Osteoblast (primary cell): Measurements from ENCODE around the gene TTC33. TPM values are rescaled to one million over a fixed set of nuclear protein-coding genes. Genes with fewer than 3 reads are reported as not detected.

Experiments
- DNase-seq: peaks from one replicate; pipeline ENCODE4 v3.0.0; 2011; ENCODE audit warnings: low spot score, mixed read lengths; ENCODE audit not compliant: insufficient read length; ENCODE audit errors: missing footprints
- H2AFZ ChIP-seq: 2 replicates; pipeline ENCODE4 v1.6.0; 2011; ENCODE audit warnings: mild to moderate bottlenecking, low read length
- H3K27ac ChIP-seq: 2 replicates; pipeline ENCODE4 v1.5.1; 2011; ENCODE audit warnings: mild to moderate bottlenecking, low read depth, low read length, moderate library complexity
- H3K27me3 ChIP-seq: 2 replicates; pipeline ENCODE4 v1.6.0; 2012; ENCODE audit warnings: mild to moderate bottlenecking, control low read depth, inconsistent platforms, low read length, moderate library complexity; ENCODE audit not compliant: insufficient read depth
- H3K36me3 ChIP-seq: 2 replicates; pipeline ENCODE4 v1.5.1; 2011; ENCODE audit warnings: mild to moderate bottlenecking, low read length, control low read depth, moderate library complexity; ENCODE audit not compliant: insufficient read depth
- H3K4me1 ChIP-seq: 2 replicates; pipeline ENCODE4 v1.5.1; 2011; ENCODE audit warnings: mild to moderate bottlenecking, low read length, control low read depth, moderate library complexity; ENCODE audit not compliant: insufficient read depth
- H3K4me2 ChIP-seq: 2 replicates; pipeline ENCODE4 v1.6.0; 2011; ENCODE audit warnings: mild to moderate bottlenecking, low read length; ENCODE audit not compliant: insufficient read depth
- H3K4me3 ChIP-seq: fragments of 200-600 bp; sonication (generic); 3 replicates; pipeline ENCODE4 v1.5.1; 2012; ENCODE audit warnings: mild to moderate bottlenecking, low read length, inconsistent platforms; ENCODE audit not compliant: insufficient read depth
- H3K79me2 ChIP-seq: 2 replicates; pipeline ENCODE4 v1.6.0; 2012; ENCODE audit warnings: mild to moderate bottlenecking, low read length, control low read depth, inconsistent platforms; ENCODE audit not compliant: insufficient read depth
- H3K9me3 ChIP-seq: 2 replicates; pipeline ENCODE4 v1.5.1; 2011; ENCODE audit warnings: low read depth, low read length, control low read depth
- H4K20me1 ChIP-seq: 2 replicates; pipeline ENCODE4 v1.6.0; 2012; ENCODE audit warnings: mild to moderate bottlenecking, low read length, control low read depth; ENCODE audit not compliant: insufficient read depth
- total RNA-seq: library from RNA; depleted of rRNA; stranded (reverse); fragments of >200 nt; gene quantifications from 2 replicates; pipeline ENCODE4 v1.2.3, GENCODE V29; 2012
- TF ChIP-seq, protein P1 (sequence below): IDR thresholded peaks from 2 replicates; pipeline ENCODE4 v1.5.1; 2011; ENCODE audit warnings: mild to moderate bottlenecking, low read depth, low read length, moderate library complexity; ENCODE audit errors: extremely low read depth

The TTC33 gene
- total RNA-seq, 1 donor, result 14.5 TPM

GRCh38 chr5:40603378-40603777 lies 152.4 kb downstream of the TTC33 start:
- TF ChIP-seq, protein P1, sequence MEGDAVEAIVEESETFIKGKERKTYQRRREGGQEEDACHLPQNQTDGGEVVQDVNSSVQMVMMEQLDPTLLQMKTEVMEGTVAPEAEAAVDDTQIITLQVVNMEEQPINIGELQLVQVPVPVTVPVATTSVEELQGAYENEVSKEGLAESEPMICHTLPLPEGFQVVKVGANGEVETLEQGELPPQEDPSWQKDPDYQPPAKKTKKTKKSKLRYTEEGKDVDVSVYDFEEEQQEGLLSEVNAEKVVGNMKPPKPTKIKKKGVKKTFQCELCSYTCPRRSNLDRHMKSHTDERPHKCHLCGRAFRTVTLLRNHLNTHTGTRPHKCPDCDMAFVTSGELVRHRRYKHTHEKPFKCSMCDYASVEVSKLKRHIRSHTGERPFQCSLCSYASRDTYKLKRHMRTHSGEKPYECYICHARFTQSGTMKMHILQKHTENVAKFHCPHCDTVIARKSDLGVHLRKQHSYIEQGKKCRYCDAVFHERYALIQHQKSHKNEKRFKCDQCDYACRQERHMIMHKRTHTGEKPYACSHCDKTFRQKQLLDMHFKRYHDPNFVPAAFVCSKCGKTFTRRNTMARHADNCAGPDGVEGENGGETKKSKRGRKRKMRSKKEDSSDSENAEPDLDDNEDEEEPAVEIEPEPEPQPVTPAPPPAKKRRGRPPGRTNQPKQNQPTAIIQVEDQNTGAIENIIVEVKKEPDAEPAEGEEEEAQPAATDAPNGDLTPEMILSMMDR, result no peak
- Histone ChIP-seq H3K4me2 (no peak overlapping the region), H3K9me3 (no peaks in the 10 kb centered on the region), H3K79me2 (no peaks in the 10 kb centered on the region), H4K20me1 (no peaks in the 10 kb centered on the region), H3K36me3 (no peaks in the 10 kb centered on the region), H3K27ac (no peak overlapping the region), H3K4me3 (no peak overlapping the region), H3K27me3 (no peaks in the 10 kb centered on the region), H3K4me1 (peaks cover 10% of the 10 kb centered on the region), H2AFZ (no peak overlapping the region)
- DNase-seq, result peak; percentile 17

DNA sequence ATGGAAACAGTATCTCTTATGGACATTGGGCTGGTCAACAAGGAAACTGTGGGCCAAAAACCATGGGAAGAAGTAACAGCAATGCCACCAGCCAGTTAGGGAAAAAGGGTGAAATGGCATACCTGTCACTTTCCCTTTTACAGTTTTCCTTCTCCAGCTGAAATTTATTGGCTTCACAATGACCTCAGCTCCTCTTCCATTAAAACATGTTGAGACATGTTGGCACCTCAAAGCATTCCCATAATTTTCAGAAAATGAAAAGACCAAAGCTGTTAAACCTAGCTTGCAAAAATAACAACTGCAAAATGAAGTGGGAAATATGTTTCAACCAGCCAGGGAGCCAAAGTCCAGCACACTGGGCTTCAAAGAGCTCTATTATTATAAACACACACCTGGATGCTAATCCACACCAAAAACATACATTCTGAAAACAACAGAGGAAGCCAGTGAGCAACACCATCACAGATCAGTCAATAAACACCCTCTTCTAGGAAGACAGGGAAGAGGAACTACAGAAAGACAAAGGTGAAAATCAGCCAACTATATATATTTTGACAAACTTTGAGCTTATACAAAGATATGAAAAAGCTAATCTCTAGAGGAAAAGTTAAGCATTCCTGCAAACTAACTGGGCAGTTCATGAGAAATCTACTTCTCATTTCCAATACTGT lies 154.4 kb downstream of the TTC33 start:
- peak overlapping the region; percentile 42 for H2AFZ ChIP-seq
- no peaks in the 10 kb centered on the region for H3K79me2 ChIP-seq
- peaks cover 10% of the 10 kb centered on the region for H3K4me1 ChIP-seq
- no peak overlapping the region for H3K27ac ChIP-seq
- no peaks in the 10 kb centered on the region for H3K27me3 ChIP-seq
- H3K9me3 ChIP-seq, result no peaks in the 10 kb centered on the region
- TF ChIP-seq, protein P1, result no peak
- H3K36me3 ChIP-seq, result no peaks in the 10 kb centered on the region
- no peak for DNase-seq
- no peak overlapping the region for H3K4me3 ChIP-seq
- no peak overlapping the region for H3K4me2 ChIP-seq
- H4K20me1 ChIP-seq, result no peaks in the 10 kb centered on the region

GRCh38 chr5:40600383-40600782 lies 155.4 kb downstream of the TTC33 start:
- Histone ChIP-seq H3K4me3 (no peak overlapping the region), H4K20me1 (no peaks in the 10 kb centered on the region)

GRCh38 chr5:40599676-40600075 lies 156.1 kb downstream of the TTC33 start:
- Histone ChIP-seq H3K4me2 (no peak overlapping the region), H4K20me1 (no peaks in the 10 kb centered on the region), H3K9me3 (no peaks in the 10 kb centered on the region), H3K27ac (no peak overlapping the region), H2AFZ (no peak overlapping the region), H3K27me3 (no peaks in the 10 kb centered on the region), H3K4me1 (peaks cover 3% of the 10 kb centered on the region), H3K4me3 (no peak overlapping the region), H3K79me2 (no peaks in the 10 kb centered on the region), H3K36me3 (no peaks in the 10 kb centered on the region)
- DNase-seq, result no peak
- TF ChIP-seq, protein P1, result no peak

More at GRCh38 chr5:40600383-40600782, 155.4 kb downstream of the TTC33 start:
- Histone ChIP-seq H3K4me2 (no peak overlapping the region), H3K79me2 (no peaks in the 10 kb centered on the region), H3K9me3 (no peaks in the 10 kb centered on the region), H2AFZ (no peak overlapping the region), H3K27ac (no peak overlapping the region), H3K4me1 (peaks cover under 1% of the 10 kb centered on the region), H3K36me3 (no peaks in the 10 kb centered on the region), H3K27me3 (no peaks in the 10 kb centered on the region)
- TF ChIP-seq, protein P1, result no peak
- DNase-seq, result no peak
